Spleen (tissue), 7 donors: ENCODE results near the gene TMEM269.

Experiments used
- CTCF ChIP-seq, 11 experiments: fragments of 200-600 bp in 7 of 11; fragments of 450-650 bp in 4 of 11; sonication (generic) in 4 of 11; IDR thresholded peaks in 8 of 11; conservative IDR thresholded peaks in 3 of 11; 1 replicate in 7 of 11; 2 replicates in 4 of 11; pipeline versions ENCODE4 v1.4.0 to v1.8.0; 2016 to 2021; ENCODE audit warnings: antibody characterized with exemption in 11 of 11, inconsistent platforms in 4 of 11, mild to moderate bottlenecking in 1 of 11
- POLR2A ChIP-seq, 3 donors: fragments of 450-650 bp; IDR thresholded peaks; one replicate each; pipeline ENCODE4 v1.5.1; 2017; ENCODE audit warnings: antibody characterized with exemption in 3 of 3, mild to moderate bottlenecking in 1 of 3
- donor health status: DM: no; HTN: no; CAD: no; lungs with moderate emphysema.
- donor health status: DM: no; HTN: no; CAD: no.
- donor health status: DM: no; HTN: no; CAD: no.

GRCh38 chr1:42846257-42847110, 61.7 kb downstream of the TMEM269 start, which contains the start of gene ZNF691:
- peak; percentile 17 to 78 (median 47) for TF ChIP-seq CTCF (IDR thresholded peaks at IDR 0.05 in 8 of 11, conservative IDR thresholded peaks at IDR 0.05 in 3 of 11)
- TF ChIP-seq POLR2A (IDR thresholded peaks at IDR 0.05) = no peak
